ENCODE measurements around the gene BEAN1.

The BEAN1 gene

DNA sequence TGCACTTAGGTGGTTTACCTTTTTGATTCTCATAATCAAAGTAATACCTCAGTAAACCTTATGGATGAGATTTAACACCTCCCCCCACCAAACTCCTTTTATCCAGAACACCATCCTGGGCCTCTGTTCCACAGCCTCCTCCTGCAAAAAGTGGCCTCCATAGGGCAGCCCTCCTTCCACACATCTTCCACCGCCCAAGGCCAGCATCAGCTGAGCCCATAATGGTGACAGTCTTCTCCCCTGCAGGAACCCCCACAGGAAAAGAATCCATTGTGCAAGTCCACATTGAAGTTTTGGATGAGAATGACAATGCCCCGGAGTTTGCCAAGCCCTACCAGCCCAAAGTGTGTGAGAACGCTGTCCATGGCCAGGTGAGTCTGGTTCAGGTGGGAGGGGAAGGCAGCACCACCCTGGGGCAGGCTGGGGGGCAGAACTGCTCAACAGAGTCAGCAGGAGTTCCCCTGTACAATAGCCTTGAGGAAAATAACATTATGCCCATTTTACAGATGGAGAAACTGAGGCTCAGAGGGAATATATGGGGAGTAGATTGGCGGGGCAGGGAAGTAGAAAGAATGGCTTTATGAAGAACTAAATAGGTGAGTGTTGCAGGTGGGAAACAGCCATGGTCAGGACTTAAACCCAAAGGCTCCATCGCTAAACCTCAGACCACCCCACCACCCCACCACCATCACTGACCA is 29.2 kb upstream of the BEAN1 start:
- no peak for DNase-seq

DNA sequence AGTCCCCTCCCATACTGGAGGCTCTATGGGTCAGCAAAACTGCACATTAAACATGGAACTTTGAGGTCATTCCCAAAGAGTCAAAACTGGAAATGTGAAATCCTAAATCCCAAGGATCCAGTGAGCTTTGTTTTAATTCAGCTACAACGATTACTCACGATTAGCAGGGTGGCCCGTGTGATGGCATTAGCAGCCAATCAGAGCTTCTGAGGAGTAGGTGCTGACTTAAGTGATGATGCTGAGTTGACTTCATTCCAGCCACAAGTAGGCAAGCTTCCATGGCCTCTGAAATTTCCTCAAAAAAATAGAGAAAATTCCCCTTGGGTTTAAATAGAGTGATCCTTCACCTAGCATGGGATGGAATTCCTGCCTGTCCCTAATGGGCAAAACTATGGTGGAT is 28.1 kb upstream of the BEAN1 start:
- no peak for DNase-seq

DNA sequence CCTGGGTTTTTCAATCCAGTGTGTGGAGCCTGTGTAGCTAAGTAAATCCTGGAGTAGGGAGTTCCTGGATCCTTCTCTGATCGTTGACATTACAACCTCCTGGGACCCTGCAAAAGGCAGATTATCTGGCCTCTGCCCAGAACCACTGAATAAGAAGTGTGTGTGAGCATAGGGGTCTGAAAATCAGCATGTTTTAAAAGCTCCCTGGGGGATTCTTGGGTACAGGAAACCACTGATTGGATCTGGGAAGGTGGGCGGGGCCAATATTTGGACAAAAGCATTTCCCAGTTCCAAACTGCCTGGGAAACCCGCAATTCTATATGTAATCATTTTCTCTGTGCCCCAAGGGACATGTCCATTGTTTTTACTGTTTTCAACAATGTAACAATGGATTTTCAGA is 27.2 kb upstream of the BEAN1 start:
- DNase-seq = peak; percentile 47

DNA sequence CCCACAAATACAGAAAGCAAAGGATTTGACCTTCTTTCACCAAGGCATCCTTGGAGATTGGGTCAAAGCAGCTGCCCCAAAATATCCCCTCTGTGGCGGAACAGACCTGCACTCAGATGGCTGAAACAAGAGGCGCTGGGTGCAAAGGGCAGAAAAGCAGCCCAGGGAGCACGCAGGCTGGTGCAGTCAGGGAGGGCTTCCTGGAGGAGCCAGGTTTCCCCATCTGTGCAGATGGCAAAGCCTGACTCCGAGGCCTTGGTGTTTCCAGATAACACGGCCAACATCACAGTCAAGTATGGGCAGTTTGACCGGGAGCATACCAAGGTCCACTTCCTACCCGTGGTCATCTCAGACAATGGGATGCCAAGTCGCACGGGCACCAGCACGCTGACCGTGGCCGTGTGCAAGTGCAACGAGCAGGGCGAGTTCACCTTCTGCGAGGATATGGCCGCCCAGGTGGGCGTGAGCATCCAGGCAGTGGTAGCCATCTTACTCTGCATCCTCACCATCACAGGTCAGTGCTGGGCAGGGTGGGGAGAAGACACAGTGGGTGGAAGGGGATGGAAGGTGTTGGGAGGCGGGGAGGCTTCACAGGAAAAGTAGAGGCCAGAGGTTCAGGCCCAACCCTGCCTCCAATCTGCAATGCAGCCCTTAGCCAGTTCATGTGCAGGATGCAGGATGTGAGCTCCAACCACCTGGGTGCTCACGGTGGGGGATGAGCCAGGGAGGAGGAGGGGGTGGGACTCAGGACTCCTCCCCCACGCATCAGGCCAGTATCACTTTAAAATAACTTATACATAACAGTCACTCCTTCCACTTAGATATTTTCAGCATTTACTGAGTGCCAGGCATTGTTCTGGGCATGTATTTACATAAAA is 26.4 kb upstream of the BEAN1 start:
- DNase-seq = no peak

DNA sequence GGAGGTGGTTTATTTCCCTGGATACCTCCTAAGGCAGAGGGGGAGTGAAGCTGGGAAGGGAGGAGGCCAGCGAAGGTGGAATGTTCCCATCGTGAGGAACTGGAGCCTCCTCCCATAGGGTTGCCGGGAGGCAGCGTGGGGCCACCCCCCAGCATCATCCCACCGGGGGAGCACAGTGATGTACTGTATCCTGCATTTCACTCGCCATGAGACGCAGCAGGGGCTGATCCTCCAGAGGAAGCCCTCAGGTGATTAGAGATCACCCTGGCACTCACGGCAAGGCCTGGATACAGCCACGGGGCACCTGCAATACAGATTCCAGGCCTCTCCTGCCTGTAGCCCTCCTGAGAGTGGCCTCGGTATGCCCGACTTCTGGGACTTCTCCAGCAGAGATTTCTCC is 25.5 kb upstream of the BEAN1 start:
- no peak for DNase-seq

DNA sequence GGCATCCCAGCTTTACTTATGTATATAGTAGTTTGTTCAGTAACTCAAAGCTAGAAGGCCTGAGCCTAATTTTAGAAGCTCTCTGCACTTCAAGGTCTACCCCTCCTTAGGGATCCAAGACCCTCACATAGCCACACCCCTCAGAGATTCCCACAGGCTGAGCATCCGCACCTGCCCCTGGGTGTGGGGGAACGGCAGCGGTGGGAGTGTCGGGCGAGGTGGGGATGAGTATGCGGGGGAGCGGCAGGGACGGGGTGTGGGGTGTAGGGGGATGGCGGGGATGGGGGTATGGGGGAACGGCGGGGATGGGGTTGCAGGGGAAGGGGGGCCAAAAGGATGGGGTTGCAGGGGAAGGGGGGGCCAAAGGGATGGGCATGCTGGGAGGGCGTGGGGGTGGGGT is 24.9 kb upstream of the BEAN1 start:
- DNase-seq = no peak

DNA sequence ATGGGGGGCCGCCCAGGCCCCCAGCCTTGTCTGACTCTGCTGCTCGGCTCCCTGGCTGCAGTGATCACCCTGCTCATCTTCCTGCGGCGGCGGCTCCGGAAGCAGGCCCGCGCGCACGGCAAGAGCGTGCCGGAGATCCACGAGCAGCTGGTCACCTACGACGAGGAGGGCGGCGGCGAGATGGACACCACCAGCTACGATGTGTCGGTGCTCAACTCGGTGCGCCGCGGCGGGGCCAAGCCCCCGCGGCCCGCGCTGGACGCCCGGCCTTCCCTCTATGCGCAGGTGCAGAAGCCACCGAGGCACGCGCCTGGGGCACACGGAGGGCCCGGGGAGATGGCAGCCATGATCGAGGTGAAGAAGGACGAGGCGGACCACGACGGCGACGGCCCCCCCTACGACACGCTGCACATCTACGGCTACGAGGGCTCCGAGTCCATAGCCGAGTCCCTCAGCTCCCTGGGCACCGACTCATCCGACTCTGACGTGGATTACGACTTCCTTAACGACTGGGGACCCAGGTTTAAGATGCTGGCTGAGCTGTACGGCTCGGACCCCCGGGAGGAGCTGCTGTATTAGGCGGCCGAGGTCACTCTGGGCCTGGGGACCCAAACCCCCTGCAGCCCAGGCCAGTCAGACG is 24.4 kb upstream of the BEAN1 start:
- DNase-seq = no peak

DNA sequence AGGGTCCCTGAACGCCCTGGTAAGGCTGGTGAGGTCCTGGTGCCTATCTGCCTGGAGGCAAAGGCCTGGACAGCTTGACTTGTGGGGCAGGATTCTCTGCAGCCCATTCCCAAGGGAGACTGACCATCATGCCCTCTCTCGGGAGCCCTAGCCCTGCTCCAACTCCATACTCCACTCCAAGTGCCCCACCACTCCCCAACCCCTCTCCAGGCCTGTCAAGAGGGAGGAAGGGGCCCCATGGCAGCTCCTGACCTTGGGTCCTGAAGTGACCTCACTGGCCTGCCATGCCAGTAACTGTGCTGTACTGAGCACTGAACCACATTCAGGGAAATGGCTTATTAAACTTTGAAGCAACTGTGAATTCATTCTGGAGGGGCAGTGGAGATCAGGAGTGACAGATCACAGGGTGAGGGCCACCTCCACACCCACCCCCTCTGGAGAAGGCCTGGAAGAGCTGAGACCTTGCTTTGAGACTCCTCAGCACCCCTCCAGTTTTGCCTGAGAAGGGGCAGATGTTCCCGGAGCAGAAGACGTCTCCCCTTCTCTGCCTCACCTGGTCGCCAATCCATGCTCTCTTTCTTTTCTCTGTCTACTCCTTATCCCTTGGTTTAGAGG is 23.5 kb upstream of the BEAN1 start:
- no peak for DNase-seq

DNA sequence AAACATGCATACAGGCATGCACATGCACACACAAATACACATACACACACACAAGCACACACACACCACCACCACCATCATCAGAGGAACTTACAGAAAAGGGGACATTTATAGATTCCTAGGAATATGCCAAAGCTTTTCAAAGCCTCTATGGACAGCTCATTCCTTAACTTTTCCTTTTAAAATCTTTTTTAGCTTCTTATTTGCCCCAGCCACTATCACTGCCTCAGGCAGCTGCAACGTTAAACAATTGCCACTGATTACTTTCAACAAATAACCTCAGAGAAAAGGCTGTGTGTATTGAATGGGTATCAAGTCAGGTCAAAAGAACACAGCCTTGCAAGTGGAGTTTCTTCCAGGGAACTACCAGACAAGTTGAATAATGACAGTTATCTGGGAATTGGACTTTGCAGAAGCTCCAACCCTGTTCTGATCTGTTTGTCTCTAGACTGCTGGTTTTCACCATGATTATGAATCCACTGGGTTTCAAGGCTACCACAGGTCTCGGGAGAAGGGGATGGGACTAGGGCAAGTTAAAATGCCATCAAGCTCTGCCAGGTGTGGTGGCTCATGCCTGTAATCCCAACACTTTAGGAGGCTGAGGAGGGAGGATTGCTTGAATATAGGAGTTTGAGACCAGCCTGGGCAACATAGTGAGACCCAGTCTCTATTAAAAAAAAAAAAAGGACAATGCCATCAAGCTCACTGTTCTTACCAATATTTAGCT is 21.9 kb upstream of the BEAN1 start:
- DNase-seq = no peak

DNA sequence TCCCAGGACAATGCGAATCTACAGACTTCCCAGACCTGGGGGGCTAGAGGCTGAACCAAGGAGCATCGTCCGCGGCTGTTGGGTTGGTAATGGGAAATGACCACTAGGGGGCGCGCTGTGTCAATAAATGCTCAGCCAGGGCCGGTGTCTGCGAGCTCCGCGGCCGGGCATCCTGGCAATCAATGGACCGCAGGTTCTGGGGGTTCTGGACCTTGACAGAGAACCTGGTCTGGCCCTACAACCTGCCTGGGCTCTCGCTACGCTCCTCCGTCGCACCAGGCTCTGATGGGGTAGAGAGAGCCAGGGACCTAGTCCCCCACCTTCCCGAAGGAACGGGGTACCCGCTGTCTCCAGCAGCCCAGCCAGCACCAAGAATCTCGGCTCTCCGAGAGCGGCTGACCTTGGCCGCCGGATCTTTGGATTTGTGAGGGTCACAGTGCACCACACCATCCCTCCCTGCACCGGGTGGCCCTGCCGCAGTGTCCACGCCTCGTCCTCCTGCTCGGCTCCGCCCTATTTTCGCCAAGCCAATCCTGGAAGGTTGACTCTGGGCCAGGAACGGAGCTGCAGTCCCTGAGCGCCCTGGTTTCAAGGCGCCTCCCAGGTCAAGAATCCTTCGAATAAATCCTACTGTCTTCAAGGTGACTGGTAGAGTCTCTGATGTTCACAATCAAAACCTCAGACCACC is 20.4 kb upstream of the BEAN1 start:
- peak; percentile 94 for DNase-seq

DNA sequence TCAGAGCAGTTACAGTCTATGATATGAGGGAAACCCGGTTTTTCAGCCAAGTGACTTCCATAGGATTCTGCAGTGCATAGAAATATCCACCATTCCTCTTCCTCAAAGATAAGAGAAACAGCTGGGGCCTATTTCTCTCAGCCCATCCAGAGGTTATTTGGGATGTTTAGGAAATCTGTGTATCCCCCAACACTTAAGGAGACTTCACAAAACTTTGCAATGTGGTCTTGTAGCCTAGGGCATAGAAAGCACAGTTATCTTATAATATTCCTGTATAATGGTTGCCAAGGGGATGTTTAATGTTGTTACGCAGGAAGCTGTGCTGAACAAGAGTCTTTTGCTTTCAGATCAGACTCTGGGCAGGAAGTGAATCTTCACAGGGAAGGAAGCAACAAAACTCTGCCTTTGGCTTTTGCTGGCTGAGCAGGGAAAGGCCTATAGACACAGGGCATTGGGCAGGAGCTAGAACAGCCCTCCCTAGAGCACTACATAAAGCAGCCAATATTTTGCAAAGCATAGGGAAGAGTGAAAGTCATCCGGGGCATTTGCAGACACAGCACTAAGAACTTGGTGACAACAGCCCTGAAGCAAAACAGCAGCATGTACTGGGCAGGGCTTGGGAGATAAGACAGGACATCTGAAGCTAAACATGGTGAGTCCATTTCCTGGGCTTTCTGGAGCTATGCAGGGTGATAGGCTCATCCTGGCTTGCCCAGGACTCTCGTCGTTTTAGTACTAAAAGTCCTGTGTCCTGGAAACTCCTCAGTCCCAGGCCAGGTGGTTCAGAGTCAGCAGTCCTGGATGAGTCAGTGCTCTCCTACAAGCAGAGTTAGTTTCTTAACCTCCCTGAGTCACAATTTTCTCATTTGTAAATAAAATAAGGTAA is 18.7 kb upstream of the BEAN1 start:
- DNase-seq = peak; percentile 47

DNA sequence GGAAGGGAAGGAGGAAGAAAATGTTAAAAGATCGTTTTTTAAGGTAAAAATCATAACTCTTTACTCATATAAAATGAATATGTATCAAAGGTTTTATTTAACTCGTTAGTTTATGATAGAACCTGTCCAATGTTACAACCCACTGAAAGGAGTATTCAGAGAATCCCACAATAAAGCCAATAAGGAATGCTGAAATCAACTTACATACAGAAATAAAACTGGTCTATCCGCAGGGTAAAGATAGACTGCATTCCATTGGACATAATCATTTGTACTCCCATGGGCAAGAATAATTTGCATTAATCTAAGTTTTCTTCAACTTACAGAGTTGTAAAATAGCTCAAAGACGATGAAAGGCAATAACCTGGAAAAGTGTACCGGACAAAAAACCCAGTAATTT is 17.9 kb upstream of the BEAN1 start:
- no peak for DNase-seq

DNA sequence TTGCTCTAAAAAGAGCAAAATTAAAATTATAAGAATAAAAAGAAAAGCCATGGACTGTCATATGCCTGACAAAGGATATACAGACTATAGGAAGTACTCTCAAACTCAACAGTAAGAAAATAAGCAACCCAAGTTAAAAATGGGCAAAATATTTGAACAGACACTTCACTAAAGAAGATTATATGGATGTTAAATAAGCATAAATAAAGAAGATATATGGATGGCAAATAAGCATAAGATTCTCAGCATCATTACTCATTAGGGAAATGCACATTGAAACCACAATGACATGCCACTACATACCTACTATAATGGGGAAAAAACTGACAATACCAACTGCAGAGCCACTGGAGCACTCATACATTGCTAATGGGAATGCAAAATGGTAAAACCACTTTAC is 14.9 kb upstream of the BEAN1 start:
- DNase-seq = no peak

DNA sequence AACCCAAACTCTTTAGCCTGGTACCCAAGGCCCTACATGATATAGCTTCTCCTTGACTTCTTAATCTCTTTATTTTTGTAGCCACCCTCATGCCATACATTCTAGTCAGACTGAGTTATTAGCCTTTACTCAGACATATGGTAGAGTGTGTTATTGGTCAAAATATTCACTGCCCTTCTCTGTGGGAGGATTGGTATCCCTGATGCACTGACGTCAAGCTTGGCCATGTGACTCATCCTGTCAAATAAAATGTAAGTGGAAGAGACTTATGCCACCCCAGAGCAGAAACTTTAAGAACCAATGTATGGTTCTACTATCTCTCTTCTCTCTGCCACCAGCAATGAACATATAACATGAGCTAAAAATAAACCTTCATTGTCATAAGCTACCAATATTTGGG is 12.2 kb upstream of the BEAN1 start:
- DNase-seq = no peak

DNA sequence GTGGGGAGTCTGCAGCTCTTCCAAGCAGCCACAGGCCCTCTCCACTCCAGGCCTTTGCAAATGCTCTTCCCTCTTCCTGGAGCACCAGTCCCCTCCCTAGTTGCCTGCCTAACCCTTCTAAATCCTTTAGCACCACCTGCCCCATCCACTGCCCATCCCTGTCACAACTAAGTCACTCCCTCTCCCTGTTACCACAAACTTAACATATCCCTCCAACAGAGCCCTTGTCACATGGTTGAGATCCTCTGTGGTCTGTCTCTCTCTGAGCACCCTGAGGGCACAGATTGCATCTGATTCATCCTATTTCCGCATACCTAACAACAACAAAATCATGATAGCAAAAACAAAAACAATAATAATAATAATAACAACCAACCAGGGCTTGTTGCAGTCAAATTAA is 11.0 kb upstream of the BEAN1 start:
- DNase-seq = no peak

DNA sequence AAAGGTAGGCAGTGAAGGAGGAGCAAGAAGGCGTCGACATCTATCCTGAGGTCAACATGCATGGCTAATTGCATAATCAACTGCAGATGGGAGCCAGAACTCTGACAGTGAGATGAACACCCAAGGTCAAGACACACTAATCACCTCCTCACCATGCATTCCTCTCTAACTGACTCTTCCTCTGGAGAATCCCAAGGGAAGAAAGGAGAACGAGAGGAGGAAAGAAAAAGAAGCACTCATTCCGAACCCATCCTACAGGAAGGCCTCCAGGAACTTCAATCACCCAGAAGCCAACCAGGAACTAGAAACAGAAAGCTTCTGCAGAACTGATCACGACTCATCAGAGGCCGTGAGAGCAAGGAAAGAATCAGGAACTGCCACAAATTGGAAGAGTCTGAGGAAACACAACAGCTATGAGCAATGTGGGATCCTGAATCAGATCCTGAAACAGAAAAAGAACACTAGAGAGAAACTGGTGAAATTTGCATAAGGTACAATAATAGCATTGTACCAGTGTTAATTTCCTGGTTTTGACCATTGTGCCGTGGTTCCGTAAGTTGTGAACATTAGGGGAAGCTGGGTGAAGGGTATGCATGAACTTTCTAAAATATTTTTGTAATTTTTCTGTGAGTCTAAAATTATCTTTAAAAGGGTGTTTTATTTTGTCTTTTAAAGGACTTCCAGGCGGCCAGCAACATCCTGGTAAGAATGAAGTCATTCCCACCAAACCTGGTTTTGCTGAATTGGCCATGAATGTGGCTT is 10.0 kb upstream of the BEAN1 start:
- DNase-seq = no peak

DNA sequence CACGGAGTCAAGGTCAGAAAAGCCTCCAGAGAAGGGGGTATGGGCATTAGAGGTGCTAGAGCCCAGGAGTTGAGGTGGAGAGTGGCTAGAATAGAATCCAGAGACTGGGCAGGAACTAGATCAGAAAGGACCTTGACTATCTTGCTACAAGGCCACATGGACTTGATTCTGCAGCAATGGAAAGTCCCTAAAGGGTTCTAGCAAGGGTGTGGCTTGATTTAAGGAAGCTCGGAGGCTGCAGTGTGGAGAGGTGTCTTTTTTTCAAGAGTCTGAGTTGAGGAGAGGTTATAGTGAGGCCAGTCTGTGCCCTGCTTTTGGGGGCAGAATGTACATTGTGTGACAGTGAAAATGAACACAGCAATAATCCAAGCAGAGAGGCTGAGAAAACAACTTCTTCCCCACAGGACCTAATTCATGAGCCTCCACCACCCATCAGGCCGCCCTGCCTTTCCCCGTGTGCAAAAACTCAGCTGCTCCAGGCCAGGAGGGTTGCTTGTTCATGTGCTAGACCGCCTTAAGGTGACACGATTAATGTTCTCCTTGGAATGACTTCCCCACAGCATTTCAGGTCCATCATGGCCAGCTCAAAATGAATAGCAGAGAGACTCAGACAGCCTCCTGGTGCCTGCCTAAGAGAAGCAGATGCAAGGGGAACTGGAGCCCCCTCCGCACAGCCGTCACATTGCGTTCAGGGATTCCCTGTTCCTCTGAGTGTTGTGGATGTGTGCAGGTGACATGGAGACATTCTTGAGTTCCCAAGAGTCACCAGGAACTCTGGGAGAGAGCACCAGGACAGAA is 8.7 kb upstream of the BEAN1 start:
- DNase-seq = no peak

DNA sequence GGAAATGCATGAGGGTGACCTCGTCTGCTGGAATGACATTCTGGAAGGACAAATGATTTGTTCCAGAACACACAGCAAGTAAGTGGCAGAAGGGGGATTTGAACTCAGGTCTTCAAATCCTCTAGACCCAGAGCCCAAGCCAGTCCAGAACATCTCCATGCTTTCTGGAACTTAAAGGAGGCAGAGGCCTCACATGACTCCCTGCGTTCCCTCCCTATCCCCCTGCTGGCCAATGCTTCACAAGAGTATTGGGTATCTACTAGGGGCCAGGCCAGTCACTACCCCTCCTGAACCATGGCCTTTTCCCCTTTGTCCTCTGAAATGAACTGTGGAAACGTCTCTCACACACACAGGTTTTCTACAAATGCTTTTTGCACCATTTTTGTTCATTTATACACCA is 7.6 kb upstream of the BEAN1 start:
- no peak for DNase-seq

DNA sequence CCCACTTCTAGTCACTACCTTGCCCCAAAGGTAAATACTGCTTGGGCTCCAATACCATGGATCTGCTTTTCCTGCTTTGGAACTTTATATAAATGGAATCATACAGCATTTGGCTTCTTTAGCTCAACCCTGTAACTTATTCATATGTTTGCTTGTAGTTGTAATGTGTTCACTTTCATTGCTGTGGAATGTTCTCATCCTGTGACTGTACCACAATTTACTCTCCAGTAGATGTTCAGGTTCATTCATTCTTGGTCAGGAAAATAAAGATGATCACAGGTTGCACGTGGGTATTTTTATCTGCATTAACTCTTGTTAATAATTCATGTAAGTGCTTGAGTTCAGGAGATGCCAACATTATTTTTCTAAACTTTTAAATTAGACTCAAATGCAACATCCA is 6.7 kb upstream of the BEAN1 start:
- DNase-seq = no peak

DNA sequence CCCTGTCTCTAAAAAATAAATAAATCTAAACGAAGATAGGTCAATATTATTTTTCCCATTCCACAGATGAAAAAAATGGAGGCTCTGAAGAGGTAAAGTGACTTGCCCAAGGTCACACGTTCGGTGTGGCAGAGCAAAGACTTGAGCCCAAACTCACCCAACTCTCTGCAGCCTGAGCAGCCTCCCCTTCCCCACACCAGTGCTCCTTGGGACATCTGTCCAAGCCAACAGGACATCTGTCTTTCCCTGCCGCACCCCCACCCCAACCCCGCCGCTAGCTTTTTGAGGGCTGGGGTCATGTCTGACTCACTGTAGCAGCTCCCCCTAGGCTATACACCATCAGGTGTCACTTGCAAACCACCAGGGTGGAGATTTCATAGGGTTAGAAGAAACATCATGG is 5.2 kb upstream of the BEAN1 start:
- DNase-seq = no peak
